Measurements from ENCODE around the gene MAPK8. TPM values are rescaled to one million over a fixed set of nuclear protein-coding genes. Genes with fewer than 3 reads are reported as not detected.
A peak's percentile ranks its signal among the peaks of the same experiment; 100 is the strongest.

The MAPK8 gene
- total RNA-seq, 1 experiment from 2014 or later = 55.7 TPM

GRCh38 chr10:48477616-48478015 lies 171.1 kb downstream of the MAPK8 start:
- H3K4me1 Mint-ChIP-seq (ENCODE audit: low read depth, unreplicated experiment) = no peaks in the 10 kb centered on the region
- no TSS peak for BruUV-seq (replicated peaks)
- intact Hi-C loops (cut with micrococcal nuclease; ENCODE audit: unreplicated experiment) = no loop called here
- no peak for TF ChIP-seq CTCF (IDR thresholded peaks at IDR 0.05; ENCODE audit: unreplicated experiment)
- no peaks in the 10 kb centered on the region for H3K36me3 Mint-ChIP-seq (ENCODE audit: insufficient read depth, unreplicated experiment)
- H3K9me3 Mint-ChIP-seq (ENCODE audit: low read depth, unreplicated experiment) = no peaks in the 10 kb centered on the region
- DNase-seq = no peak
- H3K27me3 Mint-ChIP-seq (ENCODE audit: unreplicated experiment) = peaks cover 62% of the 10 kb centered on the region
- no peak overlapping the region for H3K27ac Mint-ChIP-seq (ENCODE audit: unreplicated experiment)
- no peak overlapping the region for H3K4me3 Mint-ChIP-seq (ENCODE audit: low read depth, unreplicated experiment)
- CTCF ChIA-PET = no interaction called here

- no peak for TF ChIP-seq CTCF (IDR thresholded peaks at IDR 0.05; ENCODE audit: unreplicated experiment)
- H3K36me3 Mint-ChIP-seq (ENCODE audit: insufficient read depth, unreplicated experiment) = no peaks in the 10 kb centered on the region
- H3K4me3 Mint-ChIP-seq (ENCODE audit: low read depth, unreplicated experiment) = no peak overlapping the region
- CTCF ChIA-PET = interaction anchor here (1.2 kb wide), 1 partner anchor 10 kb away, joined by 3 read pairs; no protein-coding TSS in a partner anchor
- no peak for DNase-seq
- no peak overlapping the region for H3K27ac Mint-ChIP-seq (ENCODE audit: unreplicated experiment)
- H3K9me3 Mint-ChIP-seq (ENCODE audit: low read depth, unreplicated experiment) = no peaks in the 10 kb centered on the region
- intact Hi-C loops (cut with micrococcal nuclease; ENCODE audit: unreplicated experiment) = no loop called here
- no TSS peak for BruUV-seq (replicated peaks)
- H3K4me1 Mint-ChIP-seq (ENCODE audit: low read depth, unreplicated experiment) = no peaks in the 10 kb centered on the region
- peaks cover 62% of the 10 kb centered on the region for H3K27me3 Mint-ChIP-seq (ENCODE audit: unreplicated experiment)
These were observed 172.0 kb downstream of the MAPK8 start for GRCh38 chr10:48478469-48478868.

- BruUV-seq (replicated peaks) = no TSS peak
- H3K4me3 Mint-ChIP-seq (ENCODE audit: low read depth, unreplicated experiment) = no peak overlapping the region
- H3K27ac Mint-ChIP-seq (ENCODE audit: unreplicated experiment) = peak overlapping the region; percentile 34
- peaks cover 66% of the 10 kb centered on the region for H3K27me3 Mint-ChIP-seq (ENCODE audit: unreplicated experiment)
- intact Hi-C loops (cut with micrococcal nuclease; ENCODE audit: unreplicated experiment) = no loop called here
- H3K4me1 Mint-ChIP-seq (ENCODE audit: low read depth, unreplicated experiment) = no peaks in the 10 kb centered on the region
- TF ChIP-seq CTCF (IDR thresholded peaks at IDR 0.05; ENCODE audit: unreplicated experiment) = no peak
- DNase-seq = no peak
- no peaks in the 10 kb centered on the region for H3K36me3 Mint-ChIP-seq (ENCODE audit: insufficient read depth, unreplicated experiment)
- no peaks in the 10 kb centered on the region for H3K9me3 Mint-ChIP-seq (ENCODE audit: low read depth, unreplicated experiment)
- CTCF ChIA-PET = interaction anchor here (1.2 kb wide), 1 partner anchor 10 kb away, joined by 3 read pairs; no protein-coding TSS in a partner anchor
These were observed 172.7 kb downstream of the MAPK8 start for GRCh38 chr10:48478980-48479811.

- peaks cover 66% of the 10 kb centered on the region for H3K27me3 Mint-ChIP-seq (ENCODE audit: unreplicated experiment)
These were observed 174.2 kb downstream of the MAPK8 start for GRCh38 chr10:48480397-48481374.

More at GRCh38 chr10:48480397-48481374, 174.2 kb downstream of the MAPK8 start:
- intact Hi-C loops (cut with micrococcal nuclease; ENCODE audit: unreplicated experiment) = no loop called here
- BruUV-seq (replicated peaks) = no TSS peak
- H3K4me1 Mint-ChIP-seq (ENCODE audit: low read depth, unreplicated experiment) = no peaks in the 10 kb centered on the region
- TF ChIP-seq CTCF (IDR thresholded peaks at IDR 0.05; ENCODE audit: unreplicated experiment) = no peak
- no peak overlapping the region for H3K27ac Mint-ChIP-seq (ENCODE audit: unreplicated experiment)
- H3K9me3 Mint-ChIP-seq (ENCODE audit: low read depth, unreplicated experiment) = no peaks in the 10 kb centered on the region
- CTCF ChIA-PET = interaction anchor here (0.6 kb wide), 2 partner anchors 16 to 26 kb away, joined by 3 read pairs; no protein-coding TSS in a partner anchor
- H3K36me3 Mint-ChIP-seq (ENCODE audit: insufficient read depth, unreplicated experiment) = no peaks in the 10 kb centered on the region
- DNase-seq = no peak
- no peak overlapping the region for H3K4me3 Mint-ChIP-seq (ENCODE audit: low read depth, unreplicated experiment)
